ENCODE measurements around the gene FAM53B. TPM values are rescaled to one million over a fixed set of nuclear protein-coding genes. Genes with fewer than 3 reads are reported as not detected.

Gene FAM53B
- total RNA-seq, 3 donors from 2014 or later = 17.0 to 39.7 (median 22.8) TPM

GRCh38 chr10:124676416-124677062 is 67.6 kb downstream of the FAM53B start:
- H3K9me3 ChIP-seq = no peaks in the 10 kb centered on the region
- H3K27me3 ChIP-seq = no peaks in the 10 kb centered on the region
- no peak overlapping the region for H3K4me3 ChIP-seq
- TF ChIP-seq CTCF (IDR thresholded peaks at IDR 0.05) = no peak
- TF ChIP-seq POLR2A (IDR thresholded peaks at IDR 0.05) = no peak
- TF ChIP-seq POLR2AphosphoS5 (IDR thresholded peaks at IDR 0.05) = no peak
- peaks cover 4 to 22% of the 10 kb centered on the region in 2 donors for H3K4me1 ChIP-seq
- intact Hi-C loops (cut with DNase I; ENCODE audit: low total_unique reads) = no loop called here
- H3K36me3 ChIP-seq = peaks cover 1% of the 10 kb centered on the region
- peak overlapping the region; percentile 39 to 42 for H3K27ac ChIP-seq
- DNase-seq (ENCODE audit: low spot score in 2 of 2) = no peak

- Histone ChIP-seq H3K4me1 (peaks cover 4 to 27% of the 10 kb centered on the region in 2 donors), H3K27ac (no peak overlapping the region), H3K4me3 (no peak overlapping the region), H3K36me3 (no peaks in the 10 kb centered on the region), H3K9me3 (no peaks in the 10 kb centered on the region), H3K27me3 (no peaks in the 10 kb centered on the region)
- no peak for TF ChIP-seq POLR2A (IDR thresholded peaks at IDR 0.05)
- TF ChIP-seq CTCF (IDR thresholded peaks at IDR 0.05) = no peak
- TF ChIP-seq POLR2AphosphoS5 (IDR thresholded peaks at IDR 0.05) = no peak
- intact Hi-C loops (cut with DNase I; ENCODE audit: low total_unique reads) = no loop called here
- DNase-seq (ENCODE audit: low spot score in 2 of 2) = no peak
These were observed 68.4 kb downstream of the FAM53B start for GRCh38 chr10:124675824-124676223.

GRCh38 chr10:124675261-124675660 is 68.9 kb downstream of the FAM53B start:
- Histone ChIP-seq H3K9me3 (no peaks in the 10 kb centered on the region), H3K4me1 (peaks cover 4 to 27% of the 10 kb centered on the region in 2 donors), H3K36me3 (no peaks in the 10 kb centered on the region), H3K4me3 (no peak overlapping the region), H3K27me3 (no peaks in the 10 kb centered on the region), H3K27ac (no peak overlapping the region)
- intact Hi-C loops (cut with DNase I; ENCODE audit: low total_unique reads) = no loop called here
- no peak for TF ChIP-seq CTCF (IDR thresholded peaks at IDR 0.05)
- TF ChIP-seq POLR2A (IDR thresholded peaks at IDR 0.05) = no peak
- TF ChIP-seq POLR2AphosphoS5 (IDR thresholded peaks at IDR 0.05) = no peak
- DNase-seq (ENCODE audit: low spot score in 2 of 2) = no peak

GRCh38 chr10:124674768-124675222 is 69.4 kb downstream of the FAM53B start:
- H3K27me3 ChIP-seq = no peaks in the 10 kb centered on the region
- no peaks in the 10 kb centered on the region for H3K9me3 ChIP-seq
- no peak for TF ChIP-seq CTCF (IDR thresholded peaks at IDR 0.05)
- no peak for TF ChIP-seq POLR2AphosphoS5 (IDR thresholded peaks at IDR 0.05)
- no peak for TF ChIP-seq POLR2A (IDR thresholded peaks at IDR 0.05)
- no peaks in the 10 kb centered on the region for H3K36me3 ChIP-seq
- peaks cover 4 to 27% of the 10 kb centered on the region in 2 donors for H3K4me1 ChIP-seq
- DNase-seq (ENCODE audit: low spot score in 2 of 2) = no peak
- H3K27ac ChIP-seq = no peak overlapping the region
- intact Hi-C loops (cut with DNase I; ENCODE audit: low total_unique reads) = loop anchor here (5.0 kb wide), 1 partner anchor 772 kb away; no protein-coding TSS in a partner anchor
- no peak overlapping the region for H3K4me3 ChIP-seq

GRCh38 chr10:124672181-124672638 is 72.0 kb downstream of the FAM53B start:
- Histone ChIP-seq H3K27ac (peak overlapping the region; percentile 73 to 75), H3K9me3 (no peaks in the 10 kb centered on the region), H3K4me1 (peaks cover 4 to 15% of the 10 kb centered on the region in 2 donors), H3K27me3 (no peaks in the 10 kb centered on the region), H3K4me3 (no peak overlapping the region), H3K36me3 (no peaks in the 10 kb centered on the region)
- intact Hi-C loops (cut with DNase I; ENCODE audit: low total_unique reads) = loop anchor here (5.0 kb wide), 1 partner anchor 770 kb away; no protein-coding TSS in a partner anchor
- no peak for DNase-seq (ENCODE audit: low spot score in 2 of 2)
- TF ChIP-seq POLR2A (IDR thresholded peaks at IDR 0.05) (no peak), POLR2AphosphoS5 (IDR thresholded peaks at IDR 0.05) (no peak), CTCF (IDR thresholded peaks at IDR 0.05) (no peak)

Data from breast epithelium (tissue), 4 donors.